ENCODE data around the gene ZXDC.

ZXDC gene

GRCh38 chr3:126507886-126508285 is 32.2 kb upstream of the ZXDC start:
- Histone ChIP-seq H3K27me3 (replicated peaks; ENCODE audit: control insufficient read depth, insufficient read depth, low read length) (no peaks in the 10 kb centered on the region), H3K4me3 (replicated peaks; ENCODE audit: low read depth, low read length) (no peak overlapping the region), H3K36me3 (ENCODE audit: control insufficient read depth, insufficient read depth, low read length) (no peaks in the 10 kb centered on the region)
- TF ChIP-seq CTCF (IDR thresholded peaks at IDR 0.05; ENCODE audit: insufficient read depth, low read length, poor library complexity, severe bottlenecking) = no peak
- DNase-seq (ENCODE audit: extremely low read depth, insufficient read length) = no peak

- DNase-seq (ENCODE audit: extremely low read depth, insufficient read length) = no peak
- Histone ChIP-seq H3K27me3 (replicated peaks; ENCODE audit: control insufficient read depth, insufficient read depth, low read length) (no peaks in the 10 kb centered on the region), H3K4me3 (replicated peaks; ENCODE audit: low read depth, low read length) (no peak overlapping the region), H3K36me3 (ENCODE audit: control insufficient read depth, insufficient read depth, low read length) (no peaks in the 10 kb centered on the region)
- TF ChIP-seq CTCF (IDR thresholded peaks at IDR 0.05; ENCODE audit: insufficient read depth, low read length, poor library complexity, severe bottlenecking) = no peak
Measured at GRCh38 chr3:126503701-126504100, 28.0 kb upstream of the ZXDC start.

- DNase-seq (ENCODE audit: extremely low read depth, insufficient read length) = no peak
- TF ChIP-seq CTCF (IDR thresholded peaks at IDR 0.05; ENCODE audit: insufficient read depth, low read length, poor library complexity, severe bottlenecking) = no peak
- no peak overlapping the region for H3K4me3 ChIP-seq (replicated peaks; ENCODE audit: low read depth, low read length)
- no peaks in the 10 kb centered on the region for H3K27me3 ChIP-seq (replicated peaks; ENCODE audit: control insufficient read depth, insufficient read depth, low read length)
- no peaks in the 10 kb centered on the region for H3K36me3 ChIP-seq (ENCODE audit: control insufficient read depth, insufficient read depth, low read length)
Measured at GRCh38 chr3:126502656-126503055, 27.0 kb upstream of the ZXDC start.

GRCh38 chr3:126501736-126502135 is 26.0 kb upstream of the ZXDC start:
- no peaks in the 10 kb centered on the region for H3K27me3 ChIP-seq (replicated peaks; ENCODE audit: control insufficient read depth, insufficient read depth, low read length)
- TF ChIP-seq CTCF (IDR thresholded peaks at IDR 0.05; ENCODE audit: insufficient read depth, low read length, poor library complexity, severe bottlenecking) = no peak
- H3K36me3 ChIP-seq (ENCODE audit: control insufficient read depth, insufficient read depth, low read length) = no peaks in the 10 kb centered on the region
- H3K4me3 ChIP-seq (replicated peaks; ENCODE audit: low read depth, low read length) = no peak overlapping the region
- DNase-seq (ENCODE audit: extremely low read depth, insufficient read length) = no peak

GRCh38 chr3:126501054-126501453 is 25.4 kb upstream of the ZXDC start:
- Histone ChIP-seq H3K4me3 (replicated peaks; ENCODE audit: low read depth, low read length) (no peak overlapping the region), H3K36me3 (ENCODE audit: control insufficient read depth, insufficient read depth, low read length) (no peaks in the 10 kb centered on the region), H3K27me3 (replicated peaks; ENCODE audit: control insufficient read depth, insufficient read depth, low read length) (no peaks in the 10 kb centered on the region)
- no peak for TF ChIP-seq CTCF (IDR thresholded peaks at IDR 0.05; ENCODE audit: insufficient read depth, low read length, poor library complexity, severe bottlenecking)
- DNase-seq (ENCODE audit: extremely low read depth, insufficient read length) = no peak

- no peak for DNase-seq (ENCODE audit: extremely low read depth, insufficient read length)
- Histone ChIP-seq H3K27me3 (replicated peaks; ENCODE audit: control insufficient read depth, insufficient read depth, low read length) (no peaks in the 10 kb centered on the region), H3K36me3 (ENCODE audit: control insufficient read depth, insufficient read depth, low read length) (no peaks in the 10 kb centered on the region), H3K4me3 (replicated peaks; ENCODE audit: low read depth, low read length) (no peak overlapping the region)
- TF ChIP-seq CTCF (IDR thresholded peaks at IDR 0.05; ENCODE audit: insufficient read depth, low read length, poor library complexity, severe bottlenecking) = no peak
Measured at GRCh38 chr3:126500016-126500415, 24.3 kb upstream of the ZXDC start.

Measured in GM06990 (cell line).